Measurements from ENCODE around the gene PNPLA3.

DNA sequence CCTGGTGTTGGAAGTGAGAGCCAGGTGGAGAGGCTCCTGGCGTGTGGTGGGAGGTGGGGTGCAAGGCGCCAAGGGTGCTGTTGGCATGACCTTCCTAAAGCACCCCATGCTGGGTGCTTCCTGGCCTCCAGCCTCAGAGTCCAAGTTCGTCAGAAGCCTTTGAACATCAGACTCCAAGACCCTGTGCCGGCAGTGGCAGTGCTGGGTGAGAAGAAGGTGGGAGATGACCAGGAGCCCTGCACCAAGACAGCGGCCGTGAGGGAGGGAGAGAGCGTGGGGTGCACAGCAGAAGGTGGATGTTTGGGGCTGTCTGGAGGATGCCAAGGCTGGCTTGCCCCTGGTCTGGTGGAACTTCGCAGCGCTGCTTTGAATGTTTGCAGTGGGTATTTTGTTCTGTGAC is 70.8 kb downstream of the PNPLA3 start:
- TF ChIP-seq, protein P1, sequence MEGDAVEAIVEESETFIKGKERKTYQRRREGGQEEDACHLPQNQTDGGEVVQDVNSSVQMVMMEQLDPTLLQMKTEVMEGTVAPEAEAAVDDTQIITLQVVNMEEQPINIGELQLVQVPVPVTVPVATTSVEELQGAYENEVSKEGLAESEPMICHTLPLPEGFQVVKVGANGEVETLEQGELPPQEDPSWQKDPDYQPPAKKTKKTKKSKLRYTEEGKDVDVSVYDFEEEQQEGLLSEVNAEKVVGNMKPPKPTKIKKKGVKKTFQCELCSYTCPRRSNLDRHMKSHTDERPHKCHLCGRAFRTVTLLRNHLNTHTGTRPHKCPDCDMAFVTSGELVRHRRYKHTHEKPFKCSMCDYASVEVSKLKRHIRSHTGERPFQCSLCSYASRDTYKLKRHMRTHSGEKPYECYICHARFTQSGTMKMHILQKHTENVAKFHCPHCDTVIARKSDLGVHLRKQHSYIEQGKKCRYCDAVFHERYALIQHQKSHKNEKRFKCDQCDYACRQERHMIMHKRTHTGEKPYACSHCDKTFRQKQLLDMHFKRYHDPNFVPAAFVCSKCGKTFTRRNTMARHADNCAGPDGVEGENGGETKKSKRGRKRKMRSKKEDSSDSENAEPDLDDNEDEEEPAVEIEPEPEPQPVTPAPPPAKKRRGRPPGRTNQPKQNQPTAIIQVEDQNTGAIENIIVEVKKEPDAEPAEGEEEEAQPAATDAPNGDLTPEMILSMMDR (conservative IDR thresholded peaks at IDR 0.05; ENCODE audit: low read length) = no peak
- no peak for TF ChIP-seq EZH2phosphoT487 (IDR thresholded peaks at IDR 0.05; ENCODE audit: borderline replicate concordance, low read depth, low read length)

Data from OCI-LY7 (cell line).